COLO668 (cell line): ENCODE measurements around the gene PAN2.
"Not testable (repeated sequence)": the region's sequence is repeated elsewhere in the genome, so short reads cannot be mapped to it uniquely, and the experiment has no call there.

Source experiments
- DNase-seq: peaks from one replicate; lab custom pipeline; 2025; ENCODE audit not compliant: unreplicated experiment; lab: John Stamatoyannopoulos, UW

PAN2 gene

GRCh38 chr12:56333679-56334489 is at the start of gene PAN2:
PAN2 (minus strand) TSS chr12:56334000; CDS start chr12:56333094, 906 bp downstream.
- DNase-seq = peak; percentile 93

GRCh38 chr12:56382611-56383010 is 48.8 kb upstream of the PAN2 start:
- DNase-seq = no peak

- no peak for DNase-seq
Observed at GRCh38 chr12:56377989-56378316, 44.2 kb upstream of the PAN2 start.

- DNase-seq = no peak
Observed at GRCh38 chr12:56377310-56377988, 43.6 kb upstream of the PAN2 start.

- no peak for DNase-seq
Observed at GRCh38 chr12:56375598-56376434, 42.0 kb upstream of the PAN2 start.

- no peak for DNase-seq
Observed at GRCh38 chr12:56374726-56375597, 41.2 kb upstream of the PAN2 start.

GRCh38 chr12:56373515-56373914 is 39.7 kb upstream of the PAN2 start:
- no peak for DNase-seq

GRCh38 chr12:56366948-56367347 is 33.1 kb upstream of the PAN2 start:
- DNase-seq = no peak

- no peak for DNase-seq
Observed at GRCh38 chr12:56362130-56363059, 28.6 kb upstream of the PAN2 start, which contains the start of gene APOF. APOF (minus strand) TSS chr12:56362857; CDS start chr12:56362745, 112 bp downstream.

- no peak for DNase-seq
Observed at GRCh38 chr12:56361487-56362129, 27.8 kb upstream of the PAN2 start.

- peak; percentile 93 for DNase-seq
Observed at GRCh38 chr12:56359851-56360767, 26.3 kb upstream of the PAN2 start, which contains the start of gene STAT2. STAT2 (minus strand) TSS chr12:56360107; CDS start chr12:56356571, 3,536 bp downstream.

GRCh38 chr12:56358836-56359532 is 25.2 kb upstream of the PAN2 start:
- no peak for DNase-seq

GRCh38 chr12:56351325-56351724 is 17.5 kb upstream of the PAN2 start:
- DNase-seq = no peak

GRCh38 chr12:56350662-56351061 is 16.9 kb upstream of the PAN2 start:
- DNase-seq = no peak

- DNase-seq = no peak
Observed at GRCh38 chr12:56348776-56349175, 15.0 kb upstream of the PAN2 start.

- DNase-seq = not testable (repeated sequence)
Observed at GRCh38 chr12:56347255-56347654, 13.5 kb upstream of the PAN2 start.

GRCh38 chr12:56346675-56347074 is 12.9 kb upstream of the PAN2 start:
- no peak for DNase-seq
